Measurements from ENCODE around the gene SCARF2. TPM values are rescaled to one million over a fixed set of nuclear protein-coding genes. Genes with fewer than 3 reads are reported as not detected.
"Not testable (repeated sequence)": the region's sequence is repeated elsewhere in the genome, so short reads cannot be mapped to it uniquely, and the experiment has no call there.

The SCARF2 gene
- total RNA-seq, 4 donors from 2014 or later = 3.4 to 15.9 (median 8.7) TPM

- DNase-seq = no peak
- no peaks in the 10 kb centered on the region for H3K9me3 ChIP-seq
- peaks cover 42% of the 10 kb centered on the region for H3K27me3 ChIP-seq
- 69 to 90% methylated on average over 2 to 6 of the region's 6 CpGs for WGBS, 2 donors (ENCODE audit: low coverage in 1 of 2)
- no peaks in the 10 kb centered on the region for H3K36me3 ChIP-seq
- no peak for TF ChIP-seq POLR2A (IDR thresholded peaks at IDR 0.05)
- TF ChIP-seq POLR2AphosphoS5 (IDR thresholded peaks at IDR 0.05) = no peak
- TF ChIP-seq CTCF (IDR thresholded peaks at IDR 0.05) = no peak
- TF ChIP-seq EP300 (IDR thresholded peaks at IDR 0.05; ENCODE audit: low read depth) = no peak
- H3K4me1 ChIP-seq = no peaks in the 10 kb centered on the region
- no peak overlapping the region for H3K27ac ChIP-seq
- intact Hi-C loops (cut with DNase I; ENCODE audit: low total_unique reads) (no loop called here), in situ Hi-C loops (cut with MboI; ENCODE audit: low pct_ligation_motif_present in 1 of 4, low pct_unique_long_range_greater_than_20kb in 1 of 4, low sequenced_read_pairs in 3 of 4) (no loop called here)
- H3K4me3 ChIP-seq = no peak overlapping the region
These were observed 52.8 kb downstream of the SCARF2 start for GRCh38 chr22:20384865-20385264.

DNA sequence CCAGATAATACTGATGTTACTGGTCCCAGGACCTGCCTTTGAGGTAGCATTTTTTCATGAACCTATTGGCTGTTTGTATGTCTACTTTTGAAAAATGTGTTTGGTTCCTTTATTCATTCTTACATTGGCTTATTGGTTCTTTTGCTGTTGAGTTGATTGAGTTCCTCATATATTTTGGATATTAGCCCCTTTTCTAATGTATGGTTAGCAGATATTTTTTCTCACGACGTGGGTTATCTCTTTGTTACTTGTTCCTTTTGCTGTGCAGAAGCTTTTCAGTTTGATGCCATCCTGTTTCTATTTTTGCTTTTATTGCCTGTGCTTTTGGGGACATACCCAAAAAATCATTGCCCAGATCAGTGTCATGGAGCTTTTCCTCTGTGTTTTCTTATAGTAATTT lies 53.5 kb downstream of the SCARF2 start:
- 63 to 94% methylated on average over 2 of the region's 2 CpGs for WGBS, 2 donors (ENCODE audit: low coverage in 1 of 2)
- no peak for DNase-seq
- H3K9me3 ChIP-seq = no peaks in the 10 kb centered on the region
- H3K4me3 ChIP-seq = no peak overlapping the region
- intact Hi-C loops (cut with DNase I; ENCODE audit: low total_unique reads) = no loop called here
- in situ Hi-C loops (cut with MboI; ENCODE audit: low pct_ligation_motif_present in 1 of 4, low pct_unique_long_range_greater_than_20kb in 1 of 4, low sequenced_read_pairs in 3 of 4) = no loop called here
- TF ChIP-seq CTCF (IDR thresholded peaks at IDR 0.05) (no peak), EP300 (IDR thresholded peaks at IDR 0.05; ENCODE audit: low read depth) (no peak), POLR2A (IDR thresholded peaks at IDR 0.05) (no peak), POLR2AphosphoS5 (IDR thresholded peaks at IDR 0.05) (no peak)
- no peaks in the 10 kb centered on the region for H3K4me1 ChIP-seq
- no peak overlapping the region for H3K27ac ChIP-seq
- H3K27me3 ChIP-seq = peaks cover 42% of the 10 kb centered on the region
- H3K36me3 ChIP-seq = no peaks in the 10 kb centered on the region

DNA sequence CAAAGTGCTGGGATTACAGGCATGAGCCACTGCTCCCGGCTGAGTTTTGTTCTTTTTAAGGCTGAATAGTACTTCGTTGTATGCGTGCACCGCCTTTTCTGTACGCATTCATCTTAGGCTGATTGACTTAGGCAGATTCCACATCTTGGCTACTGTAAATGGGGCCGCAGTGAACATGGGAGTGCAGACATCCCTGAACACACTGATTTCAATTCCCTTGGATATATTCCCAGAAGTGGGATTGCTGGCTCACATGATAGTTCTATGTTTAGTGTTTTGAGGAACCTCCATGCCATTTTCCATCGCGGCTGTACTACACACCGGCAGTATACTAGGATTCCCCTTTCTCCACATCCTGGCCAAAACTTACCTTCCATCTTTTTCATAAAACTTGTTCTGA lies 54.1 kb downstream of the SCARF2 start:
- TF ChIP-seq POLR2AphosphoS5 (IDR thresholded peaks at IDR 0.05) = no peak
- TF ChIP-seq POLR2A (IDR thresholded peaks at IDR 0.05) = no peak
- TF ChIP-seq CTCF (IDR thresholded peaks at IDR 0.05) = no peak
- no peak for TF ChIP-seq EP300 (IDR thresholded peaks at IDR 0.05; ENCODE audit: low read depth)
- intact Hi-C loops (cut with DNase I; ENCODE audit: low total_unique reads) = no loop called here
- no peaks in the 10 kb centered on the region for H3K4me1 ChIP-seq
- no peaks in the 10 kb centered on the region for H3K9me3 ChIP-seq
- DNase-seq = no peak
- H3K4me3 ChIP-seq = no peak overlapping the region
- H3K27me3 ChIP-seq = peaks cover 42% of the 10 kb centered on the region
- 85% methylated on average over 9 of the region's 9 CpGs; no CpG with 5 or more reads in 1 of the 2 donors for WGBS, 2 donors (ENCODE audit: low coverage in 1 of 2)
- in situ Hi-C loops (cut with MboI; ENCODE audit: low pct_ligation_motif_present in 1 of 4, low pct_unique_long_range_greater_than_20kb in 1 of 4, low sequenced_read_pairs in 3 of 4) = no loop called here
- no peaks in the 10 kb centered on the region for H3K36me3 ChIP-seq
- no peak overlapping the region for H3K27ac ChIP-seq

- intact Hi-C loops (cut with DNase I; ENCODE audit: low total_unique reads) = no loop called here
- TF ChIP-seq CTCF (IDR thresholded peaks at IDR 0.05) (no peak), POLR2AphosphoS5 (IDR thresholded peaks at IDR 0.05) (no peak), EP300 (IDR thresholded peaks at IDR 0.05; ENCODE audit: low read depth) (no peak), POLR2A (IDR thresholded peaks at IDR 0.05) (no peak)
- no peaks in the 10 kb centered on the region for H3K36me3 ChIP-seq
- H3K9me3 ChIP-seq = no peaks in the 10 kb centered on the region
- in situ Hi-C loops (cut with MboI; ENCODE audit: low pct_ligation_motif_present in 1 of 4, low pct_unique_long_range_greater_than_20kb in 1 of 4, low sequenced_read_pairs in 3 of 4) = no loop called here
- H3K27me3 ChIP-seq = peaks cover 26% of the 10 kb centered on the region
- DNase-seq = no peak
- H3K27ac ChIP-seq = no peak overlapping the region
- 12% methylated on average over 1 of the region's 1 CpG; no CpG with 5 or more reads in 1 of the 2 donors for WGBS, 2 donors (ENCODE audit: low coverage in 1 of 2)
- H3K4me3 ChIP-seq = no peak overlapping the region
- no peaks in the 10 kb centered on the region for H3K4me1 ChIP-seq
These were observed 57.1 kb downstream of the SCARF2 start for GRCh38 chr22:20380486-20380885.

GRCh38 chr22:20378684-20379083 lies 58.9 kb downstream of the SCARF2 start:
- H3K27me3 ChIP-seq; in situ Hi-C loops (cut with MboI; ENCODE audit: low pct_ligation_motif_present in 1 of 4, low pct_unique_long_range_greater_than_20kb in 1 of 4, low sequenced_read_pairs in 3 of 4); H3K4me3 ChIP-seq; intact Hi-C loops (cut with DNase I; ENCODE audit: low total_unique reads); H3K4me1 ChIP-seq; H3K36me3 ChIP-seq; H3K9me3 ChIP-seq; DNase-seq; H3K27ac ChIP-seq: not testable (repeated sequence)
- 81 to 92% methylated on average over 4 to 5 of the region's 5 CpGs for WGBS, 2 donors (ENCODE audit: low coverage in 1 of 2)
